ENCODE data around the gene INSC. TPM values are rescaled to one million over a fixed set of nuclear protein-coding genes. Genes with fewer than 3 reads are reported as not detected.

Gene INSC
- total and polyA plus RNA-seq, 9 of the 15 experiments (the other 6 are each of a cell fraction or from before 2014, with no cell fraction given), result not detected

DNA sequence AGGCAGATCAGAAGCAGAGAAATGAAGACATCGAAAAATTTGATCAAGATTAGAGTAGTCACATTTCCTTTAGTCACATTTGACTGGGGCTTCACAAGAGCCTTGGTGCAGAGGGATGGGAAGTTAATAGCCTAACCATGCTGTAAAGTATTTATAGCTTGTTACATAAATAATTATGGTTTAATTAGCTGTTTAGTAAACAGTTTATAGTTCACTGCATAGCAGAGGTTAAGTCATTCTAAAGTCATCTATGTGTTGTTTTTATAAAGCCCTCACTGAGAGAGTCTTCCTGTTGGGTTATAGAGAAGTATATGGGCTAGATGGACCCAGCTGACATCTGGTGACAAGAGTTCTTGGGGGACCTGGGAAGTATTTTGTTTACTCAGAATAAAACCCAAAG is 47.1 kb downstream of the INSC start (continued):
- TF ChIP-seq ZNF165 (CRISPR knock-in tag; IDR thresholded peaks at IDR 0.05; ENCODE audit: borderline replicate concordance) (no peak), STAT5A (IDR thresholded peaks at IDR 0.05; ENCODE audit: borderline replicate concordance, low read length) (no peak)
- TF ChIP-seq, protein P1, sequence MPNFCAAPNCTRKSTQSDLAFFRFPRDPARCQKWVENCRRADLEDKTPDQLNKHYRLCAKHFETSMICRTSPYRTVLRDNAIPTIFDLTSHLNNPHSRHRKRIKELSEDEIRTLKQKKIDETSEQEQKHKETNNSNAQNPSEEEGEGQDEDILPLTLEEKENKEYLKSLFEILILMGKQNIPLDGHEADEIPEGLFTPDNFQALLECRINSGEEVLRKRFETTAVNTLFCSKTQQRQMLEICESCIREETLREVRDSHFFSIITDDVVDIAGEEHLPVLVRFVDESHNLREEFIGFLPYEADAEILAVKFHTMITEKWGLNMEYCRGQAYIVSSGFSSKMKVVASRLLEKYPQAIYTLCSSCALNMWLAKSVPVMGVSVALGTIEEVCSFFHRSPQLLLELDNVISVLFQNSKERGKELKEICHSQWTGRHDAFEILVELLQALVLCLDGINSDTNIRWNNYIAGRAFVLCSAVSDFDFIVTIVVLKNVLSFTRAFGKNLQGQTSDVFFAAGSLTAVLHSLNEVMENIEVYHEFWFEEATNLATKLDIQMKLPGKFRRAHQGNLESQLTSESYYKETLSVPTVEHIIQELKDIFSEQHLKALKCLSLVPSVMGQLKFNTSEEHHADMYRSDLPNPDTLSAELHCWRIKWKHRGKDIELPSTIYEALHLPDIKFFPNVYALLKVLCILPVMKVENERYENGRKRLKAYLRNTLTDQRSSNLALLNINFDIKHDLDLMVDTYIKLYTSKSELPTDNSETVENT (CRISPR knock-in tag; IDR thresholded peaks at IDR 0.05), result no peak

DNA sequence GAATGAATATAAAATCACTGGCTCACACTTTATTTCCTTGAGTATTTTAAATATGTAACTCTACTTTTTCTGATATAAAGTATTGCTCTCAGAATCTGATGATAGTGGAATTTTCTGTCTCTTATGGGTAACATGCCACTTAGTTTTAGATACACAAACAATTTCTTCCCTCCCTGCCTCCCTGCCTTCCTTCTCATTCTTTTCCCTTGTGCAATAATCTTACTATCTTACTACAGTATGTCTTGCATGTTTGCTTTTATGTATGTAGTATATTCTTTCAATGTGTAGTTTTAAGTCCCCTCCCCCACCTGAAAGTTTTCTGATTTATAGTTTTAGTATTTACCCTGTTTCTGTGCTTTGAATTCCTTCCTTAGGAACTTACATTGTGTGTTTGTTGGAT is 48.4 kb downstream of the INSC start:
- Histone ChIP-seq H3K4me1 (replicated peaks in 1 of 2; ENCODE audit: control insufficient read depth in 2 of 2, insufficient read depth in 2 of 2, low read length in 2 of 2) (no peaks in the 10 kb centered on the region), H3K9me3 (replicated peaks; ENCODE audit: control insufficient read depth, insufficient read depth, low read depth, low read length) (no peaks in the 10 kb centered on the region), H3K4me2 (ENCODE audit: insufficient read depth, low read length) (no peak overlapping the region), H3K27ac (ENCODE audit: extremely low read depth, low read depth, low read length) (no peak overlapping the region), H3K9me1 (ENCODE audit: control insufficient read depth, insufficient read depth, low read length) (no peaks in the 10 kb centered on the region), H3K9ac (ENCODE audit: insufficient read depth in 1 of 2, low read depth in 2 of 2, low read length in 2 of 2) (no peak overlapping the region), H3K79me2 (ENCODE audit: control insufficient read depth, insufficient read depth, low read length) (no peaks in the 10 kb centered on the region), H4K20me1 (replicated peaks; ENCODE audit: control insufficient read depth, insufficient read depth, low read length) (no peaks in the 10 kb centered on the region), H2AFZ (ENCODE audit: low read depth, low read length) (no peak overlapping the region), H3K36me3 (ENCODE audit: control insufficient read depth, insufficient read depth, low read length) (no peaks in the 10 kb centered on the region), H3K27me3 (ENCODE audit: control insufficient read depth in 2 of 2, insufficient read depth in 2 of 2, low read length in 2 of 2) (no peaks in the 10 kb centered on the region), H3K4me3 (no peak overlapping the region)
- no peak for FAIRE-seq
- in situ Hi-C loops (cut with MboI), result no loop called here
- no peak for DNase-seq (ENCODE audit: extremely low read depth in 1 of 4, low spot score in 3 of 4)
- intact Hi-C loops (cut with micrococcal nuclease), result no loop called here
- ChIA-PET POLR2A (no interaction called here), CTCF (ENCODE audit: low intra/inter-chr PET ratio) (no interaction called here)
- BruUV-seq (replicated peaks), result no TSS peak
- no peak for ATAC-seq
- TF ChIP-seq KLF10 (CRISPR knock-in tag; IDR thresholded peaks at IDR 0.05), result no peak
- TF ChIP-seq, protein P2, sequence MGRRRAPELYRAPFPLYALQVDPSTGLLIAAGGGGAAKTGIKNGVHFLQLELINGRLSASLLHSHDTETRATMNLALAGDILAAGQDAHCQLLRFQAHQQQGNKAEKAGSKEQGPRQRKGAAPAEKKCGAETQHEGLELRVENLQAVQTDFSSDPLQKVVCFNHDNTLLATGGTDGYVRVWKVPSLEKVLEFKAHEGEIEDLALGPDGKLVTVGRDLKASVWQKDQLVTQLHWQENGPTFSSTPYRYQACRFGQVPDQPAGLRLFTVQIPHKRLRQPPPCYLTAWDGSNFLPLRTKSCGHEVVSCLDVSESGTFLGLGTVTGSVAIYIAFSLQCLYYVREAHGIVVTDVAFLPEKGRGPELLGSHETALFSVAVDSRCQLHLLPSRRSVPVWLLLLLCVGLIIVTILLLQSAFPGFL (CRISPR knock-in tag; IDR thresholded peaks at IDR 0.05), result no peak
- no peak for TF ChIP-seq WHSC1 (IDR thresholded peaks at IDR 0.05; ENCODE audit: low read length)
- TF ChIP-seq CBFA2T3 (IDR thresholded peaks at IDR 0.05), result no peak
- no peak for TF ChIP-seq TAF7 (tag; IDR thresholded peaks at IDR 0.05)
- no peak for TF ChIP-seq ZNF239 (CRISPR knock-in tag; IDR thresholded peaks at IDR 0.05)
- no peak for TF ChIP-seq SAP30 (IDR thresholded peaks at IDR 0.05; ENCODE audit: borderline replicate concordance, insufficient read depth, low read depth, low read length, poor library complexity, severe bottlenecking)
- TF ChIP-seq, protein P3, sequence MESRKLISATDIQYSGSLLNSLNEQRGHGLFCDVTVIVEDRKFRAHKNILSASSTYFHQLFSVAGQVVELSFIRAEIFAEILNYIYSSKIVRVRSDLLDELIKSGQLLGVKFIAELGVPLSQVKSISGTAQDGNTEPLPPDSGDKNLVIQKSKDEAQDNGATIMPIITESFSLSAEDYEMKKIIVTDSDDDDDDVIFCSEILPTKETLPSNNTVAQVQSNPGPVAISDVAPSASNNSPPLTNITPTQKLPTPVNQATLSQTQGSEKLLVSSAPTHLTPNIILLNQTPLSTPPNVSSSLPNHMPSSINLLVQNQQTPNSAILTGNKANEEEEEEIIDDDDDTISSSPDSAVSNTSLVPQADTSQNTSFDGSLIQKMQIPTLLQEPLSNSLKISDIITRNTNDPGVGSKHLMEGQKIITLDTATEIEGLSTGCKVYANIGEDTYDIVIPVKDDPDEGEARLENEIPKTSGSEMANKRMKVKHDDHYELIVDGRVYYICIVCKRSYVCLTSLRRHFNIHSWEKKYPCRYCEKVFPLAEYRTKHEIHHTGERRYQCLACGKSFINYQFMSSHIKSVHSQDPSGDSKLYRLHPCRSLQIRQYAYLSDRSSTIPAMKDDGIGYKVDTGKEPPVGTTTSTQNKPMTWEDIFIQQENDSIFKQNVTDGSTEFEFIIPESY (CRISPR knock-in tag; IDR thresholded peaks at IDR 0.05), result no peak
- TF ChIP-seq, protein P4, sequence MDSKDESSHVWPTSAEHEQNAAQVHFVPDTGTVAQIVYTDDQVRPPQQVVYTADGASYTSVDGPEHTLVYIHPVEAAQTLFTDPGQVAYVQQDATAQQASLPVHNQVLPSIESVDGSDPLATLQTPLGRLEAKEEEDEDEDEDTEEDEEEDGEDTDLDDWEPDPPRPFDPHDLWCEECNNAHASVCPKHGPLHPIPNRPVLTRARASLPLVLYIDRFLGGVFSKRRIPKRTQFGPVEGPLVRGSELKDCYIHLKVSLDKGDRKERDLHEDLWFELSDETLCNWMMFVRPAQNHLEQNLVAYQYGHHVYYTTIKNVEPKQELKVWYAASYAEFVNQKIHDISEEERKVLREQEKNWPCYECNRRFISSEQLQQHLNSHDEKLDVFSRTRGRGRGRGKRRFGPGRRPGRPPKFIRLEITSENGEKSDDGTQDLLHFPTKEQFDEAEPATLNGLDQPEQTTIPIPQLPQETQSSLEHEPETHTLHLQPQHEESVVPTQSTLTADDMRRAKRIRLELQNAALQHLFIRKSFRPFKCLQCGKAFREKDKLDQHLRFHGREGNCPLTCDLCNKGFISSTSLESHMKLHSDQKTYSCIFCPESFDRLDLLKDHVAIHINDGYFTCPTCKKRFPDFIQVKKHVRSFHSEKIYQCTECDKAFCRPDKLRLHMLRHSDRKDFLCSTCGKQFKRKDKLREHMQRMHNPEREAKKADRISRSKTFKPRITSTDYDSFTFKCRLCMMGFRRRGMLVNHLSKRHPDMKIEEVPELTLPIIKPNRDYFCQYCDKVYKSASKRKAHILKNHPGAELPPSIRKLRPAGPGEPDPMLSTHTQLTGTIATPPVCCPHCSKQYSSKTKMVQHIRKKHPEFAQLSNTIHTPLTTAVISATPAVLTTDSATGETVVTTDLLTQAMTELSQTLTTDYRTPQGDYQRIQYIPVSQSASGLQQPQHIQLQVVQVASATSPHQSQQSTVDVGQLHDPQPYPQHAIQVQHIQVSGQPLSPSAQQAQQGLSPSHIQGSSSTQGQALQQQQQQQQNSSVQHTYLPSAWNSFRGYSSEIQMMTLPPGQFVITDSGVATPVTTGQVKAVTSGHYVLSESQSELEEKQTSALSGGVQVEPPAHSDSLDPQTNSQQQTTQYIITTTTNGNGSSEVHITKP (IDR thresholded peaks at IDR 0.05; ENCODE audit: partially characterized antibody), result no peak
- no peak for TF ChIP-seq PTTG1 (tag; IDR thresholded peaks at IDR 0.05; ENCODE audit: low read depth)
- TF ChIP-seq DACH1 (IDR thresholded peaks at IDR 0.05; ENCODE audit: partially characterized antibody), result no peak
